BLaER1 (cell line): ENCODE data around the gene FRK.
"Not testable (repeated sequence)": the region's sequence is repeated elsewhere in the genome, so short reads cannot be mapped to it uniquely, and the experiment has no call there.

ENCODE experiments used
- H3K27ac ChIP-seq: shearing (Covaris generic); formaldehyde crosslinking; 2 replicates; pipeline ENCODE4 v1.8.1; 2022
- H3K27me3 ChIP-seq: shearing (Covaris generic); formaldehyde crosslinking; 2 replicates; pipeline ENCODE4 v1.8.1; 2022
- H3K36me3 ChIP-seq: shearing (Covaris generic); formaldehyde crosslinking; 2 replicates; pipeline ENCODE4 v1.8.1; 2022
- H3K4me1 ChIP-seq: shearing (Covaris generic); formaldehyde crosslinking; 2 replicates; pipeline ENCODE4 v1.8.1; 2022
- H3K4me2 ChIP-seq: shearing (Covaris generic); formaldehyde crosslinking; 2 replicates; pipeline ENCODE4 v1.8.1; 2022
- H3K4me3 ChIP-seq: shearing (Covaris generic); formaldehyde crosslinking; 2 replicates; pipeline ENCODE4 v1.8.1; 2022
- H3K9ac ChIP-seq: shearing (Covaris generic); formaldehyde crosslinking; 2 replicates; pipeline ENCODE4 v1.8.1; 2022
- H3K9me3 ChIP-seq: shearing (Covaris generic); formaldehyde crosslinking; 2 replicates; pipeline ENCODE4 v1.8.1; 2022
- H4K20me1 ChIP-seq: shearing (Covaris generic); formaldehyde crosslinking; 2 replicates; pipeline ENCODE4 v1.8.1; 2022
- Cebpa-rat ChIP-seq: shearing (Covaris generic); IDR thresholded peaks from 2 replicates; pipeline ENCODE4 v1.8.1; 2022

Gene FRK

DNA sequence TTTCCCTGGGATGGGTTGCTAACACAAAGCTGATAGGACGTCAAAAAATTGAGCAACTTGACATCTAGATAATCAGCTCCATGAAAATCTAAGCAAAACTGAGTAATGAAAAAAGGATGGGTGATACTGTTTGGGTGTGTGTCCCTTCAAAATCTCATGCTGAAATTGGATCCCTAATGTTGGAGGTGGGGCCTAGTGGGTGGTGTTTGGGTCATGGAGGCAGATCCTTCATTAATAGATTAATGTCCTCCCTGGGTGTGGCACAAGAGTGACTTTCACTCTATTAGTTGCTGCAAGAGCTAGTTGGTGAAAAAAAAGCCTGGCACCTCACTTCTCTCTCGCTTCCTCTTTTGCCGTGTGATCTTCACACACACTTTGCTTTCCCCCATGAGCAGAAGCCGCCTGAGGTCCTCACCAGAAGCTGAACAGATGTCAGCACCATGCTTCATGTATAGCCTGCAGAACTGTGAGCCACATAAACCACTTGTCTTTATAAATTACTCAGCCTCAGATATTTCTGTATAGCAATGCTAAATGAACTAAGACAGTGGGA lies 160.9 kb downstream of the FRK start:
- H3K9me3 ChIP-seq = no peaks in the 10 kb centered on the region
- TF ChIP-seq Cebpa-rat = no peak
- no peaks in the 10 kb centered on the region for H3K36me3 ChIP-seq
- no peaks in the 10 kb centered on the region for H3K4me1 ChIP-seq
- no peak overlapping the region for H3K4me3 ChIP-seq
- no peak overlapping the region for H3K4me2 ChIP-seq
- H4K20me1 ChIP-seq = no peaks in the 10 kb centered on the region
- no peak overlapping the region for H3K27ac ChIP-seq
- H3K9ac ChIP-seq = no peak overlapping the region
- no peaks in the 10 kb centered on the region for H3K27me3 ChIP-seq

GRCh38 chr6:115898246-115898645 lies 162.4 kb downstream of the FRK start:
- no peak for TF ChIP-seq Cebpa-rat
- Histone ChIP-seq H3K36me3 (no peaks in the 10 kb centered on the region), H3K4me1 (no peaks in the 10 kb centered on the region), H3K4me2 (no peak overlapping the region), H3K9me3 (no peaks in the 10 kb centered on the region), H3K4me3 (no peak overlapping the region), H3K9ac (no peak overlapping the region), H3K27ac (no peak overlapping the region), H4K20me1 (no peaks in the 10 kb centered on the region), H3K27me3 (no peaks in the 10 kb centered on the region)

DNA sequence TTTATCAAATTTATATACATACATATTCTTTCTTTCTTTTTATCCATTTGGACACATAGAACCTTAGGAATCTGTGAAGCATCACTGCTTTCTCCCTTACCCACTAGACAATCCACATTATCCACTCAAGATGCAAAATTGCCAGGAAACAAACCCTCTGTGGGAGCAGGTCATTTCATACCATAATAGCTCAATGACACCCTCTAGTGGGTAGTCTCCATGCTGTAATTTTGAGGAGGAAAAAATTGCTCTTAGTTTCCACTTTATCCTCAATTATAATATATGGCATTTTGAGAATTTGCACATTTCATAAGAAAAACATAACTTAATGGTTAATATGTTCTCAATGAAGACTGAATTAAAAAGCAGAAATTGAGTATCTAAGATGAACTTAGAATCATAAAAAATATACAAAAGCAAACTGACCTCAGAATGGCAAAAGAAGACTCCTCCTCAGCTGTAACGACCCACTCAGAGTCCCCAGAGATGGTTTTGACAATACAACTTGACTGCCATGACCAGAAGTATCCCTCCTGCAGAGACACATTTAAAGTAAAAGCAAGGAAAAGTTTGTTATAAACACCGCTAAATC lies 164.1 kb downstream of the FRK start:
- Histone ChIP-seq H3K4me2 (no peak overlapping the region), H3K9me3 (no peaks in the 10 kb centered on the region), H3K27ac (no peak overlapping the region), H3K4me1 (no peaks in the 10 kb centered on the region), H3K9ac (no peak overlapping the region), H3K4me3 (no peak overlapping the region), H4K20me1 (no peaks in the 10 kb centered on the region), H3K27me3 (no peaks in the 10 kb centered on the region), H3K36me3 (no peaks in the 10 kb centered on the region)
- no peak for TF ChIP-seq Cebpa-rat

- no peak overlapping the region for H3K27ac ChIP-seq
- no peaks in the 10 kb centered on the region for H3K9me3 ChIP-seq
- H3K4me2 ChIP-seq = no peak overlapping the region
- H3K27me3 ChIP-seq = no peaks in the 10 kb centered on the region
- H4K20me1 ChIP-seq = no peaks in the 10 kb centered on the region
- H3K4me3 ChIP-seq = no peak overlapping the region
- no peaks in the 10 kb centered on the region for H3K36me3 ChIP-seq
- no peak overlapping the region for H3K9ac ChIP-seq
- no peak for TF ChIP-seq Cebpa-rat
- no peaks in the 10 kb centered on the region for H3K4me1 ChIP-seq
These were observed 166.2 kb downstream of the FRK start for GRCh38 chr6:115894426-115894992.

- Histone ChIP-seq H3K4me1 (no peaks in the 10 kb centered on the region), H3K9me3 (peaks cover 5% of the 10 kb centered on the region; the same call in 1 of the 2 replicates), H3K27ac (no peak overlapping the region), H3K4me3 (no peak overlapping the region), H3K4me2 (no peak overlapping the region), H3K9ac (no peak overlapping the region), H3K36me3 (no peaks in the 10 kb centered on the region), H4K20me1 (no peaks in the 10 kb centered on the region), H3K27me3 (no peaks in the 10 kb centered on the region)
- no peak for TF ChIP-seq Cebpa-rat
These were observed 168.9 kb downstream of the FRK start for GRCh38 chr6:115891750-115892149.

DNA sequence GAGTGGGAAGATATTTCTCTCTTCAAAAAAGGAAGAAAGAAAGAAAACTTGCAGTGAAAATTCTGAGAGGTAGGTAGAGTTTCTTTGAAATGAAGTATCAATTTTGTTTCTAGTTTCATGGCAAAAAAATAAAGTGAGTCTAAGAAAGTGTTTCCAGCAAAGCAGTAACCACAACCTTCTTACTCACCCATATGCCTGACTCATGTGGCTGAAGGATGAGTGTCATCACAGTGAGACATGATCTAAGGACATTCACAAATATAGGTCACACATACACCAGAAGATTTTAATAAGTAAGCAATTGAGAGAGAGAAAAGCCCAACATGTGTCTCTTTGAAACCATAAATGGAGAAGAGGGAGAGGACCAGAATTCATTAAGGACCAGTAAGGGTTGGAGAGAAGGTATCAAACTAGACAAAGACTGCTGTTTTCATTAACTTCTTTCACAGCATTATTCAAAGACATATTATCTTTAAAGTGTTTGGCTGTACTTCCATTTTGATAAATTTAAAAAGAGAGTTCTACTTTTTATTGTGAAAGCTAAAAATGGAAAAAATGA lies 169.5 kb downstream of the FRK start:
- H3K27ac ChIP-seq = no peak overlapping the region
- no peak overlapping the region for H3K4me2 ChIP-seq
- no peaks in the 10 kb centered on the region for H3K36me3 ChIP-seq
- no peaks in the 10 kb centered on the region for H3K4me1 ChIP-seq
- no peak overlapping the region for H3K4me3 ChIP-seq
- no peaks in the 10 kb centered on the region for H4K20me1 ChIP-seq
- peaks cover 5% of the 10 kb centered on the region; the same call in 1 of the 2 replicates for H3K9me3 ChIP-seq
- TF ChIP-seq Cebpa-rat = no peak
- H3K9ac ChIP-seq = no peak overlapping the region
- no peaks in the 10 kb centered on the region for H3K27me3 ChIP-seq

DNA sequence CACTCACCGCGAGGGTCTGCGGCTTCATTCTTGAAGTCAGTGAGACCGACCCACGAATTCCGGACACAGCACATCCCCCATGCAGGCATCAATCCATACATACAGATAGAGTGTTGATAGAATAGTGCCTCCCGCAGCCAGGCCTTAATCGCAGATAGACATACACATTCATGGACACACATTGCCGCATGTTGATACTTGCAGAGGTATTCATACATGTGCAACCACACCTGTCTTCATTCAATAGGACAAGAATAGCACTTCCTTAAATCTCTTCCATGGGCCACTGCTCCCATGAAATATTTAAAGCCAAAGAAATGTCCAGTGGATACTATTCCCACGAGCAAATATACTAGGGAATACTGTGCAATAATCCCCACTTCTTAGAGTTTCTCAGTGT lies 170.5 kb downstream of the FRK start:
- H4K20me1 ChIP-seq = no peaks in the 10 kb centered on the region
- no peak overlapping the region for H3K4me2 ChIP-seq
- H3K4me1 ChIP-seq = no peaks in the 10 kb centered on the region
- TF ChIP-seq Cebpa-rat = no peak
- peaks cover 5% of the 10 kb centered on the region; the same call in 1 of the 2 replicates for H3K9me3 ChIP-seq
- H3K4me3 ChIP-seq = no peak overlapping the region
- H3K27ac ChIP-seq = no peak overlapping the region
- H3K27me3 ChIP-seq = no peaks in the 10 kb centered on the region
- H3K36me3 ChIP-seq = no peaks in the 10 kb centered on the region
- H3K9ac ChIP-seq = no peak overlapping the region

GRCh38 chr6:115888687-115889470 lies 171.8 kb downstream of the FRK start:
- H3K27me3 ChIP-seq = not testable (repeated sequence)

GRCh38 chr6:115887891-115888290 lies 172.8 kb downstream of the FRK start:
- no peak overlapping the region for H3K27ac ChIP-seq
- H3K4me1 ChIP-seq = no peaks in the 10 kb centered on the region
- H3K4me2 ChIP-seq = no peak overlapping the region
- no peak overlapping the region for H3K4me3 ChIP-seq
- H4K20me1 ChIP-seq = no peaks in the 10 kb centered on the region
- peaks cover 5% of the 10 kb centered on the region; the same call in 1 of the 2 replicates for H3K9me3 ChIP-seq
- H3K36me3 ChIP-seq = no peaks in the 10 kb centered on the region
- H3K9ac ChIP-seq = no peak overlapping the region
- no peaks in the 10 kb centered on the region for H3K27me3 ChIP-seq
- no peak for TF ChIP-seq Cebpa-rat

More at GRCh38 chr6:115888687-115889470, 171.8 kb downstream of the FRK start:
- H3K36me3 ChIP-seq, H3K4me2 ChIP-seq, H3K4me3 ChIP-seq, H3K9me3 ChIP-seq, H3K4me1 ChIP-seq, H3K9ac ChIP-seq, H3K27ac ChIP-seq, H4K20me1 ChIP-seq: not testable (repeated sequence)
